Measurements from ENCODE around the gene SPCS1.
"Not testable (repeated sequence)": the region's sequence is repeated elsewhere in the genome, so short reads cannot be mapped to it uniquely, and the experiment has no call there.

The SPCS1 gene

GRCh38 chr3:52705688-52706686 is at the start of gene SPCS1, which contains the start of gene GLT8D1:
Gene SPCS1, plus strand, starts transcription at chr3:52706106. Its CDS starts 141 bp downstream, at chr3:52706247.
Gene GLT8D1, minus strand, starts transcription at chr3:52705791. Its CDS starts 5,331 bp downstream, at chr3:52700460.
- DNase-seq: peak; percentile 83

GRCh38 chr3:52660046-52660445 is 45.9 kb upstream of the SPCS1 start:
- no peak for DNase-seq

GRCh38 chr3:52663098-52663497 is 42.8 kb upstream of the SPCS1 start:
- DNase-seq: no peak

GRCh38 chr3:52670621-52671521 is 35.0 kb upstream of the SPCS1 start:
- peak; percentile 4 for DNase-seq

GRCh38 chr3:52671676-52672075 is 34.2 kb upstream of the SPCS1 start:
- DNase-seq: no peak

- not testable (repeated sequence) for DNase-seq
These were observed 29.7 kb upstream of the SPCS1 start for GRCh38 chr3:52676201-52676600.

- DNase-seq: no peak
These were observed 27.4 kb upstream of the SPCS1 start for GRCh38 chr3:52678265-52679198.

- no peak for DNase-seq
These were observed 26.7 kb upstream of the SPCS1 start for GRCh38 chr3:52679199-52679538.

GRCh38 chr3:52679811-52680210 is 26.1 kb upstream of the SPCS1 start:
- DNase-seq: no peak

- no peak for DNase-seq
These were observed 24.3 kb upstream of the SPCS1 start for GRCh38 chr3:52681596-52681995.

- no peak for DNase-seq
These were observed 23.9 kb upstream of the SPCS1 start for GRCh38 chr3:52682016-52682415.

- DNase-seq: no peak
These were observed 22.3 kb upstream of the SPCS1 start for GRCh38 chr3:52683611-52684010.

GRCh38 chr3:52684184-52684583 is 21.7 kb upstream of the SPCS1 start:
- no peak for DNase-seq

- DNase-seq: peak; percentile 84
These were observed 20.6 kb upstream of the SPCS1 start for GRCh38 chr3:52685285-52685708.

- DNase-seq: peak; percentile 91
These were observed 19.9 kb upstream of the SPCS1 start, which contains the start of the genes GNL3 and PBRM1 for GRCh38 chr3:52685709-52686691. Gene GNL3, plus strand, starts transcription at chr3:52686032. Its CDS starts 61 bp downstream, at chr3:52686093. Gene PBRM1, minus strand, starts transcription at chr3:52685913.

- DNase-seq: no peak
These were observed 17.6 kb upstream of the SPCS1 start for GRCh38 chr3:52688266-52688665.

GRCh38 chr3:52689151-52689550 is 16.8 kb upstream of the SPCS1 start:
- DNase-seq: no peak

GRCh38 chr3:52690560-52690959 is 15.3 kb upstream of the SPCS1 start:
- DNase-seq: no peak

- no peak for DNase-seq
These were observed 12.8 kb upstream of the SPCS1 start for GRCh38 chr3:52693071-52693470.

- no peak for DNase-seq
These were observed 11.2 kb upstream of the SPCS1 start for GRCh38 chr3:52694528-52695189.

Data from DMS53 (cell line).